K562 (cell line): Measurements from ENCODE around the gene PYCR2. TPM values are rescaled to one million over a fixed set of nuclear protein-coding genes. Genes with fewer than 3 reads are reported as not detected.

Experiments
- ATAC-seq: fragments of 200-7000 bp; cut with Tn5 transposase; 3 replicates; pipeline ENCODE4 v1.9.1; 2020; ENCODE audit warnings: moderate library complexity
- BruUV-seq: library from RNA; stranded (reverse); fragments of 400-500 nt; replicated peaks from 2 replicates; lab custom pipeline; 2021; lab: Mats Ljungman, UMichigan
- CTCF ChIA-PET: fragments of 300-600 bp; formaldehyde crosslinking; extraction: SDS; loops from one replicate; lab custom pipeline; 2021; ENCODE audit warnings: low intra/inter-chr PET ratio; lab: Yijun Ruan, JAX
- POLR2A ChIA-PET: fragments of 300-600, 350-650 bp; sonication (Branson Sonifier 250); formaldehyde crosslinking; extraction: SDS; loops from one replicate; lab custom pipeline; 2021; ENCODE audit warnings: antibody characterized with exemption, inconsistent platforms; lab: Yijun Ruan, JAX
- DNase-seq, 4 experiments: peaks; one replicate each; pipeline versions ENCODE4 v3.0.0 to v3.0.0-alpha.2; 2011 to 2018; ENCODE audit warnings: low spot score in 3 of 4, mixed read lengths in 3 of 4; ENCODE audit errors: extremely low read depth in 1 of 4
- FAIRE-seq: peaks from 2 replicates; lab custom pipeline; 2011; peaks lifted over from hg19 to GRCh38; lab: Jason Lieb, UNC
- H2AFZ ChIP-seq: 2 replicates; pipeline ENCODE4 v1.6.0; 2011; ENCODE audit warnings: low read depth, low read length, control low read depth, inconsistent platforms
- H3K27ac ChIP-seq: fragments of 200-600 bp; 3 replicates; pipeline ENCODE4 v1.8.0; 2011; ENCODE audit warnings: low read depth, mild to moderate bottlenecking, control low read depth, inconsistent platforms, low read length, moderate library complexity, mixed read lengths; ENCODE audit errors: extremely low read depth
- H3K27me3 ChIP-seq, 2 experiments: fragments of 300-600 bp in 1 of 2; 2 replicates in 1 of 2; 3 replicates in 1 of 2; pipeline versions ENCODE4 v1.6.0 to v1.8.0; 2011; ENCODE audit warnings: inconsistent platforms in 2 of 2, low read length in 2 of 2, mild to moderate bottlenecking in 1 of 2, mixed read lengths in 1 of 2, moderate library complexity in 1 of 2; ENCODE audit not compliant: control insufficient read depth in 2 of 2, insufficient read depth in 2 of 2
- H3K36me3 ChIP-seq: fragments of 300-600 bp; 3 replicates; pipeline ENCODE4 v1.8.0; 2011; ENCODE audit warnings: mild to moderate bottlenecking, low read length, inconsistent platforms; ENCODE audit not compliant: control insufficient read depth, insufficient read depth
- H3K4me1 ChIP-seq, 2 experiments: fragments of 200-600 bp in 1 of 2; replicated peaks in 1 of 2; 2 replicates in 1 of 2; 3 replicates in 1 of 2; pipeline versions ENCODE4 v1.5.1 to v1.8.0; 2011; ENCODE audit warnings: inconsistent platforms in 2 of 2, low read length in 2 of 2, mild to moderate bottlenecking in 1 of 2, mixed read lengths in 1 of 2, moderate library complexity in 1 of 2; ENCODE audit not compliant: control insufficient read depth in 2 of 2, insufficient read depth in 2 of 2
- H3K4me2 ChIP-seq: 2 replicates; pipeline ENCODE4 v1.6.1; 2011; ENCODE audit warnings: low read length, control low read depth, inconsistent platforms, mixed read lengths; ENCODE audit not compliant: insufficient read depth
- H3K4me3 ChIP-seq: fragments of 200-600 bp; sonication (generic), shearing (Covaris generic); 2 replicates; pipeline ENCODE4 v1.5.1; 2016; ENCODE audit warnings: control low read depth, inconsistent platforms
- H3K79me2 ChIP-seq: fragments of 200-600 bp; 3 replicates; pipeline ENCODE4 v1.8.0; 2011; ENCODE audit warnings: low read length, inconsistent platforms; ENCODE audit not compliant: control insufficient read depth, insufficient read depth
- H3K9ac ChIP-seq, 2 experiments: 2 replicates each; pipeline versions ENCODE4 v1.6.0 to v1.6.1; 2011; ENCODE audit warnings: low read depth in 2 of 2, low read length in 2 of 2, control low read depth in 1 of 2, inconsistent platforms in 1 of 2, mild to moderate bottlenecking in 1 of 2, mixed read lengths in 1 of 2; ENCODE audit not compliant: insufficient read depth in 1 of 2
- H3K9me1 ChIP-seq: one replicate; pipeline ENCODE4 v1.6.0; 2011; ENCODE audit warnings: inconsistent platforms, mild to moderate bottlenecking, low read length, moderate library complexity; ENCODE audit not compliant: control insufficient read depth, insufficient read depth
- H3K9me3 ChIP-seq: replicated peaks from 2 replicates; pipeline ENCODE4 v1.5.1; 2011; ENCODE audit warnings: low read depth, low read length, inconsistent platforms; ENCODE audit not compliant: control insufficient read depth, insufficient read depth
- H4K20me1 ChIP-seq: replicated peaks from 2 replicates; pipeline ENCODE4 v1.6.1; 2011; ENCODE audit warnings: low read length, inconsistent platforms, mixed read lengths; ENCODE audit not compliant: control insufficient read depth, insufficient read depth
- ATF4 ChIP-seq: fragments of 450-650 bp; formaldehyde crosslinking; IDR thresholded peaks from 2 replicates; pipeline ENCODE4 v1.4.0; 2022; ENCODE audit warnings: mild to moderate bottlenecking, moderate library complexity
- POLR2G ChIP-seq: fragments of 200-400 bp; formaldehyde crosslinking; IDR thresholded peaks from 2 replicates; pipeline ENCODE4 v1.6.1; 2017; ENCODE audit warnings: low read depth, mild to moderate bottlenecking, antibody characterized with exemption, low read length, moderate library complexity
- RBFOX2 ChIP-seq: fragments of 200-400 bp; formaldehyde crosslinking; IDR thresholded peaks from 2 replicates; pipeline ENCODE4 v1.6.1; 2017; ENCODE audit warnings: low read depth, mild to moderate bottlenecking, low read length, moderate library complexity
- ZFX ChIP-seq: sonication (generic); formaldehyde crosslinking; IDR thresholded peaks from 2 replicates; pipeline ENCODE4 v1.8.0; 2022; ENCODE audit warnings: mild to moderate bottlenecking, missing genetic modification reagents, moderate library complexity
- WGBS: fragments of 100-300 bp; shearing (Covaris generic); methylation state at CpG from one replicate; pipeline ENCODE4 v1.1.6; 2016; ENCODE audit warnings: low coverage, mixed read lengths; ENCODE audit not compliant: insufficient coverage; ENCODE audit errors: missing lambda C conversion rate; 5-methylcytosine and 5-hydroxymethylcytosine counted together
- in situ Hi-C: fragments of 300-500 bp; cut with MboI; formaldehyde crosslinking; loops from 4 replicates; pipeline ENCODE4 v1.15.0; 2018; ENCODE audit warnings: inconsistent platforms, mixed read lengths
- intact Hi-C: fragments of 100-400 bp; cut with micrococcal nuclease; formaldehyde crosslinking; loops from 2 replicates; pipeline ENCODE4 v1.14.2; 2022
- polyA plus RNA-seq, 8 experiments: library from polyadenylated mRNA; depleted of rRNA in 4 of 8; stranded (reverse) in 5 of 8; unstranded in 3 of 8; fragments of >200 nt; fragmentation: Nextera tagmentation in 2 of 8; fragmentation: Illumina TruSeq in 1 of 8; extraction: Ambion mirVana in 2 of 8; extraction: Trizol in 1 of 8; gene quantifications; 2 replicates each; pipeline versions ENCODE4 v1.2.1 to v1.2.3, GENCODE V29; 2011 to 2014; ENCODE audit warnings: inconsistent platforms in 1 of 8, missing spikeins in 1 of 8
- total RNA-seq, 7 experiments: library from RNA; depleted of rRNA in 6 of 7; stranded (reverse); fragments of >200 nt in 6 of 7; fragmentation: Illumina TruSeq in 2 of 7; extraction: Trizol in 2 of 7; gene quantifications; 2 replicates each; pipeline versions ENCODE4 v1.2.1 to v1.2.3, GENCODE V29; 2011 to 2021; ENCODE audit warnings: low replicate concordance in 1 of 7

The PYCR2 gene
- total and polyA plus RNA-seq, 9 of the 15 experiments (the other 6 are each of a cell fraction or from before 2014, with no cell fraction given): 5.5 to 219 (median 127) TPM

- DNase-seq: no peak
- H3K4me2 ChIP-seq: no peak overlapping the region
- ChIA-PET CTCF (no interaction called here), POLR2A (interaction anchor here (0.6 to 1.1 kb wide), 3 partner anchors 8 to 392 kb away, joined by 3 read pairs; no protein-coding TSS in a partner anchor)
- H3K27me3 ChIP-seq: no peaks in the 10 kb centered on the region
- H3K9me1 ChIP-seq: peaks cover 2% of the 10 kb centered on the region
- TF ChIP-seq ATF4 (CRISPR knock-in tag): no peak
- TF ChIP-seq POLR2G: peak; percentile 47; the same call in 1 of the 2 replicates
- TF ChIP-seq RBFOX2: peak; percentile 49
- TF ChIP-seq ZFX: no peak
- no TSS peak for BruUV-seq
- no peak for ATAC-seq
- H3K9me3 ChIP-seq: no peaks in the 10 kb centered on the region
- intact Hi-C loops: no loop called here
- in situ Hi-C loops: no loop called here
- H2AFZ ChIP-seq: no peak overlapping the region
- FAIRE-seq: no peak
- H3K36me3 ChIP-seq: peaks cover 86% of the 10 kb centered on the region
- H3K4me1 ChIP-seq: peaks cover 3 to 7% of the 10 kb centered on the region in 2 experiments; a peak in 3 of 5 replicates
- peaks cover 7% of the 10 kb centered on the region; the same call in 1 of the 2 replicates for H4K20me1 ChIP-seq
- H3K79me2 ChIP-seq: peaks cover 11% of the 10 kb centered on the region
- H3K9ac ChIP-seq: no peak overlapping the region
- no peak overlapping the region for H3K4me3 ChIP-seq
- 92% methylated on average over 11 of the region's 11 CpGs for WGBS
- H3K27ac ChIP-seq: no peak overlapping the region
These were observed 49.6 kb downstream of the PYCR2 start for GRCh38 chr1:225874431-225874830.
